Caco-2 (cell line): ENCODE results near the gene HOXB2. TPM values are rescaled to one million over a fixed set of nuclear protein-coding genes. Genes with fewer than 3 reads are reported as not detected.

Source experiments
- BruUV-seq: library from RNA; stranded (reverse); fragments of 400-500 nt; replicated peaks from 2 replicates; lab custom pipeline; 2021; lab: Mats Ljungman, UMichigan
- CTCF ChIA-PET: fragments of 300-600 bp; sonication (Branson Sonifier 250); formaldehyde crosslinking; loops from one replicate; lab custom pipeline; 2022; ENCODE audit warnings: antibody characterized with exemption; lab: Charles Lee
- POLR2A ChIA-PET: fragments of 300-600 bp; sonication (Branson Sonifier 250); formaldehyde crosslinking; loops from one replicate; lab custom pipeline; 2022; ENCODE audit warnings: antibody characterized with exemption; lab: Charles Lee
- DNase-seq, 2 experiments: peaks; one replicate each; pipeline versions ENCODE4 v3.0.0 to v3.0.0-alpha.2; 2020 to 2022
- H3K27me3 ChIP-seq: replicated peaks from 2 replicates; pipeline ENCODE4 v1.6.0; 2011; ENCODE audit warnings: low read length; ENCODE audit not compliant: control insufficient read depth, insufficient read depth
- H3K36me3 ChIP-seq: 2 replicates; pipeline ENCODE4 v1.5.1; 2011; ENCODE audit warnings: low read length; ENCODE audit not compliant: control insufficient read depth, insufficient read depth
- H3K4me1 ChIP-seq: fragments of 250-450 bp; sonication (Bioruptor Pico); 2 replicates; pipeline ENCODE4 v1.5.1; 2020; ENCODE audit warnings: mild to moderate bottlenecking
- H3K4me3 ChIP-seq: 2 replicates; pipeline ENCODE4 v1.5.1; 2011; ENCODE audit warnings: low read depth, mild to moderate bottlenecking, control low read depth, low read length
- H3K9me3 ChIP-seq: fragments of 250-450 bp; sonication (Bioruptor Pico); 2 replicates; pipeline ENCODE4 v1.5.1; 2020; ENCODE audit warnings: mild to moderate bottlenecking, moderate library complexity
- H3K27ac Mint-ChIP-seq: one replicate; pipeline ENCODE4 v1.8.0; 2022; ENCODE audit warnings: mixed read lengths; ENCODE audit not compliant: unreplicated experiment
- H3K27me3 Mint-ChIP-seq: one replicate; pipeline ENCODE4 v1.8.0; 2022; ENCODE audit warnings: mixed read lengths; ENCODE audit not compliant: insufficient read depth, unreplicated experiment
- H3K36me3 Mint-ChIP-seq: one replicate; pipeline ENCODE4 v1.8.0; 2022; ENCODE audit warnings: mild to moderate bottlenecking, mixed read lengths; ENCODE audit not compliant: insufficient read depth, unreplicated experiment
- H3K4me1 Mint-ChIP-seq: one replicate; pipeline ENCODE4 v1.8.0; 2022; ENCODE audit warnings: low read depth, mixed read lengths; ENCODE audit not compliant: unreplicated experiment
- H3K4me3 Mint-ChIP-seq: one replicate; pipeline ENCODE4 v1.8.0; 2022; ENCODE audit warnings: mild to moderate bottlenecking, moderate library complexity, mixed read lengths; ENCODE audit not compliant: unreplicated experiment
- H3K9me3 Mint-ChIP-seq: one replicate; pipeline ENCODE4 v1.8.0; 2022; ENCODE audit warnings: mixed read lengths; ENCODE audit not compliant: unreplicated experiment
- CTCF ChIP-seq, 2 experiments: fragments of 200-600 bp in 1 of 2; IDR thresholded peaks; 1 replicate in 1 of 2; 2 replicates in 1 of 2; pipeline versions ENCODE4 v1.5.1 to v1.8.0; 2011 to 2022; ENCODE audit warnings: antibody characterized with exemption in 1 of 2, control low read depth in 1 of 2, inconsistent platforms in 1 of 2, low read depth in 1 of 2, low read length in 1 of 2, mild to moderate bottlenecking in 1 of 2, moderate library complexity in 1 of 2; ENCODE audit not compliant: insufficient read depth in 1 of 2, severe bottlenecking in 1 of 2, unreplicated experiment in 1 of 2
- intact Hi-C: fragments of 100-400 bp; cut with micrococcal nuclease; formaldehyde crosslinking; loops from one replicate; pipeline ENCODE4 v1.10.0; 2022; ENCODE audit not compliant: unreplicated experiment
- total RNA-seq: library from RNA; stranded (reverse); gene quantifications from 2 replicates; pipeline ENCODE4 v1.2.3, GENCODE V29; 2022

The HOXB2 gene
- total RNA-seq, 1 experiment from 2014 or later, result 1.1 TPM

GRCh38 chr17:48559122-48559839, 14.4 kb upstream of the HOXB2 start:
- POLR2A ChIA-PET, result no interaction called here
- CTCF ChIA-PET, result interaction anchor here (0.8 kb wide), 2 partner anchors 12 to 37 kb away, joined by 4 read pairs; no protein-coding TSS in a partner anchor
- no peak for DNase-seq
- H3K4me1 Mint-ChIP-seq, result peaks cover 7% of the 10 kb centered on the region
- no peak for TF ChIP-seq CTCF (IDR thresholded peaks at IDR 0.05; ENCODE audit: insufficient read depth in 1 of 2, low read depth in 1 of 2, low read length in 1 of 2, severe bottlenecking in 1 of 2, unreplicated experiment in 1 of 2)
- BruUV-seq, result no TSS peak
- no peaks in the 10 kb centered on the region; the same call in 1 of the 2 replicates for H3K27me3 ChIP-seq
- peaks cover 9% of the 10 kb centered on the region for H3K4me1 ChIP-seq
- no peak overlapping the region for H3K4me3 Mint-ChIP-seq
- H3K9me3 ChIP-seq, result no peaks in the 10 kb centered on the region
- intact Hi-C loops, result no loop called here
- H3K36me3 Mint-ChIP-seq, result no peaks in the 10 kb centered on the region
- no peaks in the 10 kb centered on the region for H3K9me3 Mint-ChIP-seq
- H3K4me3 ChIP-seq, result no peak overlapping the region
- H3K36me3 ChIP-seq, result no peaks in the 10 kb centered on the region
- no peaks in the 10 kb centered on the region for H3K27me3 Mint-ChIP-seq
- no peak overlapping the region for H3K27ac Mint-ChIP-seq

- no peaks in the 10 kb centered on the region; the same call in 1 of the 2 replicates for H3K27me3 ChIP-seq
- H3K4me3 ChIP-seq, result no peak overlapping the region
- CTCF ChIA-PET, result interaction anchor here (0.8 kb wide), 1 partner anchor 12 kb away, joined by 4 read pairs; no protein-coding TSS in a partner anchor
- peaks cover 9% of the 10 kb centered on the region for H3K4me1 ChIP-seq
- Mint-ChIP-seq H3K4me1 (peaks cover 7% of the 10 kb centered on the region), H3K4me3 (no peak overlapping the region), H3K27ac (no peak overlapping the region), H3K27me3 (no peaks in the 10 kb centered on the region), H3K36me3 (no peaks in the 10 kb centered on the region), H3K9me3 (no peaks in the 10 kb centered on the region)
- no peak for TF ChIP-seq CTCF (IDR thresholded peaks at IDR 0.05; ENCODE audit: insufficient read depth in 1 of 2, low read depth in 1 of 2, low read length in 1 of 2, severe bottlenecking in 1 of 2, unreplicated experiment in 1 of 2)
- no peaks in the 10 kb centered on the region for H3K9me3 ChIP-seq
- DNase-seq, result no peak
- BruUV-seq, result no TSS peak
- POLR2A ChIA-PET, result no interaction called here
- no peaks in the 10 kb centered on the region for H3K36me3 ChIP-seq
- intact Hi-C loops, result no loop called here
These were observed 13.9 kb upstream of the HOXB2 start for GRCh38 chr17:48558831-48559121.

- H3K36me3 ChIP-seq, result no peaks in the 10 kb centered on the region
- H3K27me3 ChIP-seq, result no peaks in the 10 kb centered on the region; the same call in 1 of the 2 replicates
- no peaks in the 10 kb centered on the region for H3K9me3 ChIP-seq
- Mint-ChIP-seq H3K4me3 (no peak overlapping the region), H3K27ac (no peak overlapping the region), H3K27me3 (no peaks in the 10 kb centered on the region), H3K4me1 (peaks cover 7% of the 10 kb centered on the region), H3K36me3 (no peaks in the 10 kb centered on the region), H3K9me3 (no peaks in the 10 kb centered on the region)
- intact Hi-C loops, result no loop called here
- no peak overlapping the region for H3K4me3 ChIP-seq
- DNase-seq, result no peak
- ChIA-PET POLR2A (no interaction called here), CTCF (no interaction called here)
- BruUV-seq, result no TSS peak
- TF ChIP-seq CTCF (IDR thresholded peaks at IDR 0.05; ENCODE audit: insufficient read depth in 1 of 2, low read depth in 1 of 2, low read length in 1 of 2, severe bottlenecking in 1 of 2, unreplicated experiment in 1 of 2), result no peak
- H3K4me1 ChIP-seq, result peaks cover 9% of the 10 kb centered on the region
These were observed 13.3 kb upstream of the HOXB2 start for GRCh38 chr17:48558057-48558830.
